Loucy (cell line): ENCODE measurements around the gene CDKN2C.

ENCODE experiments used
- H2AFZ ChIP-seq: fragments of 200-600 bp; sonication (generic); 2 replicates; pipeline ENCODE4 v1.6.0; 2016; ENCODE audit warnings: antibody characterized with exemption, mild to moderate bottlenecking, low read length, moderate library complexity
- H3F3A ChIP-seq: fragments of 200-600 bp; 2 replicates; pipeline ENCODE4 v1.6.0; 2016; ENCODE audit warnings: antibody characterized with exemption, low read depth, mild to moderate bottlenecking
- H3K27me3 ChIP-seq: fragments of 200-600 bp; sonication (generic); 2 replicates; pipeline ENCODE4 v1.6.1; 2014; ENCODE audit warnings: low read length, mild to moderate bottlenecking; ENCODE audit not compliant: insufficient read depth, poor library complexity, severe bottlenecking
- H3K36me3 ChIP-seq: fragments of 200-600 bp; sonication (generic); 2 replicates; pipeline ENCODE4 v1.6.1; 2016; ENCODE audit warnings: low read length; ENCODE audit not compliant: insufficient read depth
- H3K4me1 ChIP-seq: fragments of 200-600 bp; sonication (generic); 2 replicates; pipeline ENCODE4 v1.5.1; 2014; ENCODE audit warnings: low read length, mild to moderate bottlenecking; ENCODE audit not compliant: insufficient read depth, poor library complexity, severe bottlenecking
- H3K4me2 ChIP-seq: fragments of 200-600 bp; sonication (generic); 2 replicates; pipeline ENCODE4 v1.6.0; 2014; ENCODE audit warnings: antibody characterized with exemption, low read length, low read depth, mild to moderate bottlenecking; ENCODE audit not compliant: poor library complexity, severe bottlenecking
- H3K4me3 ChIP-seq: fragments of 200-600 bp; sonication (generic); 2 replicates; pipeline ENCODE4 v1.5.1; 2014; ENCODE audit warnings: low read length, mild to moderate bottlenecking, mixed read lengths; ENCODE audit not compliant: poor library complexity, severe bottlenecking
- H3K79me2 ChIP-seq: fragments of 200-600 bp; sonication (generic); 2 replicates; pipeline ENCODE4 v1.6.1; 2014; ENCODE audit warnings: low read length; ENCODE audit not compliant: insufficient read depth
- H3K9ac ChIP-seq: fragments of 200-600 bp; sonication (generic); 2 replicates; pipeline ENCODE4 v1.6.0; 2014; ENCODE audit warnings: mild to moderate bottlenecking, low read depth, low read length, moderate library complexity; ENCODE audit not compliant: poor library complexity, severe bottlenecking
- H3K9me2 ChIP-seq: fragments of 200-600 bp; sonication (generic); replicated peaks from 2 replicates; pipeline ENCODE4 v1.6.1; 2016; ENCODE audit warnings: low read depth, low read length, mixed read lengths
- H3K9me3 ChIP-seq: fragments of 200-600 bp; sonication (generic); 2 replicates; pipeline ENCODE4 v1.6.1; 2014; ENCODE audit warnings: mild to moderate bottlenecking, antibody characterized with exemption, low read length, low read depth; ENCODE audit not compliant: insufficient read depth
- H4K20me1 ChIP-seq: fragments of 200-600 bp; sonication (generic); 2 replicates; pipeline ENCODE4 v1.6.0; 2014; ENCODE audit warnings: antibody characterized with exemption, low read length, mild to moderate bottlenecking; ENCODE audit not compliant: insufficient read depth, poor library complexity, severe bottlenecking
- CTCF ChIP-seq: fragments of 200-600 bp; sonication (generic); conservative IDR thresholded peaks from 2 replicates; pipeline ENCODE4 v1.5.1; 2014; ENCODE audit warnings: mild to moderate bottlenecking, antibody characterized with exemption, low read length
- EZH2phosphoT487 ChIP-seq: fragments of 200-600 bp; IDR thresholded peaks from 2 replicates; pipeline ENCODE4 v1.6.1; 2018; ENCODE audit warnings: antibody characterized with exemption, mild to moderate bottlenecking, moderate library complexity, borderline replicate concordance

CDKN2C gene

GRCh38 chr1:50923564-50923963, 46.5 kb upstream of the CDKN2C start:
- Histone ChIP-seq H4K20me1 (peaks cover 19% of the 10 kb centered on the region), H3F3A (no peaks in the 10 kb centered on the region), H3K9me2 (no peaks in the 10 kb centered on the region), H3K4me1 (no peaks in the 10 kb centered on the region), H3K4me2 (no peak overlapping the region), H3K9ac (no peak overlapping the region), H3K27me3 (no peaks in the 10 kb centered on the region), H3K4me3 (no peak overlapping the region), H2AFZ (no peak overlapping the region), H3K36me3 (peaks cover 5% of the 10 kb centered on the region; the same call in 1 of the 2 replicates), H3K9me3 (peaks cover 4% of the 10 kb centered on the region; the same call in 1 of the 2 replicates), H3K79me2 (peaks cover 99% of the 10 kb centered on the region)
- TF ChIP-seq CTCF (no peak), EZH2phosphoT487 (no peak)

DNA sequence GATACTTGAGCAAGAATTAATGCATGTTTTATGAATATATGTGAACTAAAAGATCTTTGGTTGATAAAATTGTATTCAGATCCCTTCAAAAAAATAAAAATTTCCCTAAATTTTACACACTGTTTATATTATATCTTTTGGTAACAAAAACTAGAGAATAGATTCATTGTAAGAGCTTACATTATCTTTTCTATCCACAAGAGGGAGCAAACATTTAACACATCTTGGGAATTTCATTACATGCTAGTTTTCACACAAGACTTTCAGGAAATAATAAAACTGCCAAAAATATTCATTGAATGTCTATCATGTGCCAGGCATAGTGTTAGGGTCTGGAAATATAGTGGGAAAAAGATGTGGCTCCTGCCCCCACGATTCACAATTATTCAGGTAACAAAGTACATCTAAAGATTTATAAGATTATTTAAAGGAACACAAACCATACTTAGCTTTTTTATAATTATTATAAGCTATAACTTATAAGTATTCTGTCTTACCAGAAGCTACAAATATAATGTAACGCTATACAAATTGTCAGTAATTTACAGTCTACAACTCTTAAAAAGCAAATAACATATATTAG, 40.6 kb upstream of the CDKN2C start:
- Histone ChIP-seq H3K9me3 (no peaks in the 10 kb centered on the region), H4K20me1 (peaks cover 28% of the 10 kb centered on the region), H3F3A (no peaks in the 10 kb centered on the region), H3K36me3 (no peaks in the 10 kb centered on the region; the same call in 1 of the 2 replicates), H3K27me3 (no peaks in the 10 kb centered on the region), H3K4me1 (peaks cover 3% of the 10 kb centered on the region), H3K9ac (no peak overlapping the region), H3K79me2 (peaks cover 97% of the 10 kb centered on the region), H3K4me3 (no peak overlapping the region), H2AFZ (no peak overlapping the region), H3K4me2 (no peak overlapping the region), H3K9me2 (no peaks in the 10 kb centered on the region)
- TF ChIP-seq CTCF: peak; percentile 77
- no peak for TF ChIP-seq EZH2phosphoT487

DNA sequence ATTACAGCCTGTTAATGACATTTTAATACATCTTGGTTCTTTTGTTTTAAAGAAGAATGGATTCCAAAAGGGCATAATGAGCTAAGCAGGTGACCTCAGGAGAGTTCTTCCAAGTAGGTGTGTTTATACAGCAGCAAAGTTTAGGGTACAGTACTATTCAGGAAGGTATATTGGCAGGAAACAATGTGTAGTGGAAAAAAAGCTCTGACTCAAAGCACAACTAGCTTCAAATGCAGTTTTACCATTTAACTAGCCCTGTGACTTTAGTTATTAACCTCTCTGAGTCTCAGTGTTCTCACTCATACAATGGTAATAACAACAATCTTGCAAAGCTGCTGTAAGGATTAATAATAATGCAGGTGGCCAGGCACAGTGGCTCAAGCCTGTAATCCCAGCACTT, 39.9 kb upstream of the CDKN2C start:
- H3K4me1 ChIP-seq: peaks cover 3% of the 10 kb centered on the region
- H4K20me1 ChIP-seq: peaks cover 28% of the 10 kb centered on the region
- H3K4me3 ChIP-seq: no peak overlapping the region
- H3K9me3 ChIP-seq: no peaks in the 10 kb centered on the region
- TF ChIP-seq EZH2phosphoT487 (no peak), CTCF (no peak)
- H3K27me3 ChIP-seq: no peaks in the 10 kb centered on the region
- no peak overlapping the region for H3K9ac ChIP-seq
- H2AFZ ChIP-seq: no peak overlapping the region
- peaks cover 97% of the 10 kb centered on the region for H3K79me2 ChIP-seq
- H3F3A ChIP-seq: no peaks in the 10 kb centered on the region
- H3K9me2 ChIP-seq: no peaks in the 10 kb centered on the region
- no peaks in the 10 kb centered on the region; the same call in 1 of the 2 replicates for H3K36me3 ChIP-seq
- no peak overlapping the region for H3K4me2 ChIP-seq
